Myocyte (in vitro differentiated cells): ENCODE measurements around the gene SLC11A2. TPM values are rescaled to one million over a fixed set of nuclear protein-coding genes. Genes with fewer than 3 reads are reported as not detected.

Experiments
- DNase-seq: peaks from one replicate; pipeline ENCODE4 v3.0.0-alpha.2; 2012; ENCODE audit warnings: low read depth
- polyA plus RNA-seq: library from polyadenylated mRNA; unstranded; fragments of >200 nt; gene quantifications from one replicate; pipeline ENCODE4 v1.2.1, GENCODE V29; 2012; ENCODE audit warnings: missing spikeins
- total RNA-seq: library from RNA; depleted of rRNA; stranded (reverse); fragments of >200 nt; gene quantifications from 2 replicates; pipeline ENCODE4 v1.2.3, GENCODE V29; 2014

Gene SLC11A2
- total RNA-seq = 35.3 and 54.9 TPM in 2 replicates
- 33.7 TPM for polyA plus RNA-seq

GRCh38 chr12:51025836-51026638 is at the start of gene SLC11A2:
Gene SLC11A2 (minus strand): TSS chr12:51026384. CDS start chr12:51010728, 15,656 bp downstream.
- DNase-seq = peak; percentile 95

DNA sequence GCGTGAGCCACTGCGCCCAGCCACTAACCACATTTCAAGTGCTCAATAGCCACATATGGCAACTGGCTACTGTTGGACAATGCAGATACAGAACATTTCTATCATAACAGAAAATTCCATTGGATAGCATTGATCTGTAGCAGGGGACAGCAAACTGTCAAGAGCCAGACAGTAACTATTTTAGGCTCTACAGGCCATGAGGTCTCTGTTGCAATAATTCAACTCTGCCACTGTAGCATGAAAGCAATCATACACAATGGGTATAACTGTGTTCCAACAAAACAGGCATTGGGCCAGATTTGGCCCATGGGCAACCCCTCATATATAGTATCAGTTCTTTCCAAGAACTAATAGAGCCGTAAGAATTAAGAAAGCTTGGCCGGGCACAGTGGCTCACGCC is 49.2 kb upstream of the SLC11A2 start:
- DNase-seq = no peak

- DNase-seq = peak; percentile 86
These were observed 45.5 kb upstream of the SLC11A2 start for GRCh38 chr12:51071663-51072062.

DNA sequence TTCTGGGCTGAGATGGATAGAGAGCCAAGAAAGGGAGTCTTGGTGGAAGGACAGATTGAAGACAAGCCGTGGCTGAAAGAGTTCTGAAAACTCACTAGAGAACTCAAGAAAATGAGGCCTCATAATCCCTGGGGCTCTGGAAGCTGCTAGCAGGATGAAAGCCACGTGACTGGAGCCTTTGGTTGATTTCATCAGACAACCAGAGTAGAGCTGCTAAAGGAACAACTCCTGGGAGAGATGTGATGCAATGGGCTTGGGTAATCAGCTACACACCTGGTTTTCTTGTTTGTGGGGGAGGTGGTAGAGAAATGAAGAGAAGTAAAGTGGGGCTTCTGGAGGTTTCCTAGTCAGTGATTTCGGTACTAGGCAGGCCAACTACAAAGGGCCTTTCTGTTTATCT is 43.8 kb upstream of the SLC11A2 start:
- DNase-seq = no peak

- no peak for DNase-seq
These were observed 41.6 kb upstream of the SLC11A2 start for GRCh38 chr12:51067771-51068170.

DNA sequence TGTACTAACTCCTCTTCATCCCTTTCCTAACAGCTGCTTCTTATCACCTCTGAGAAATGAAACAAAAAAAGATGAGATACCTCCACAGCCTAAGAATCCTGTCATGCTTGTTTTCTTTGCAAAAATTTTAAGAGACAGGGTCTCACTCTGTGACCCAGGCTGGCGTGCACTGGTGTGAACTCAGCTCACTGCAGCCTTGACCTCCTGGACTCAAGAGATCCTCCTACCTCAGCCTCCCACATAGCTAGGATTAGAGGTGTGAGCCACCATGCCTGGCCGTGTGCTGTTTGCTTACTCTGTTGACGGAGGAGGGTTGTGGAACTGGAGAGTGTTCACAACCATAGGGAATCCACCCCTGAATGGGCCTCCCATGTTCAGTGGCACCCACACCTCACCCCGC is 41.0 kb upstream of the SLC11A2 start:
- DNase-seq = no peak

DNA sequence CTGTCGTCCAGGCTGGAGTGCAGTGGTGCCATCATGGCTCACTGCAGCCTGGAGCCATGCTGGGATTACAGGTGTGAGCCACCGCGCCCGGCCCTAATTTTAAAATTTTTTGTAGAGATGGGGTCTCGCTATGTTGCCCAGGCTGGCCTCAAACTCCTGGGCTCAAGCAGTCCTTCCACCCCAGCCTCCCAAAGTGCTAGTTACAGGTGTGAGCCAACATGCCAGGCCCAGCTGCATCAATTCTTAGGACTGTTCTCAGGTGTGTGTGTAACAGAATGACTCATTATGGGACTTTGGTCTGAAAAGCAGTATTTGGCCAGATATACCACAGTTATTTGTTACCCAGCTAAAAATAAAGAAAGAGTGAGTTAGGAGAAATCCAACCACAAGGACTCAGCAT is 39.3 kb upstream of the SLC11A2 start:
- DNase-seq = no peak

GRCh38 chr12:51062631-51063397 is 36.6 kb upstream of the SLC11A2 start:
- DNase-seq = no peak

DNA sequence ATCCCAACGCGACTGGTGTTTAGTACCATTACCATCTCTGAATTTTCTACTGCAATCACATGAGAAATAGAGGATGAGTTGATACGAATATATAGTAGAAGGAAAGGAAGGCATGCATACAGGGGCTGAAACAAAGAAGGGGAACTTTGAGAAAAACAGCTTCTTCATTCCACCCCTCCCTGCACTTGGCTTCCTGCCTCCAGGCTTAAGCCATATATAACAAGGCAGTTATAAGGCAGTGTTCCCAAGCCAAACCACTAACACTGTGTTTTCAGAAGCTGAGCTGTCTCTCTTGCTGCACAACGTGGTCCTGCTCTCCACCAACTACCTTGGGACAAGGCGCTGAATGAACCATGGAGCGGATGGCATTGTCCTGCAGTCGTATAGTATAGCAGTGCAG is 32.9 kb upstream of the SLC11A2 start:
- no peak for DNase-seq

DNA sequence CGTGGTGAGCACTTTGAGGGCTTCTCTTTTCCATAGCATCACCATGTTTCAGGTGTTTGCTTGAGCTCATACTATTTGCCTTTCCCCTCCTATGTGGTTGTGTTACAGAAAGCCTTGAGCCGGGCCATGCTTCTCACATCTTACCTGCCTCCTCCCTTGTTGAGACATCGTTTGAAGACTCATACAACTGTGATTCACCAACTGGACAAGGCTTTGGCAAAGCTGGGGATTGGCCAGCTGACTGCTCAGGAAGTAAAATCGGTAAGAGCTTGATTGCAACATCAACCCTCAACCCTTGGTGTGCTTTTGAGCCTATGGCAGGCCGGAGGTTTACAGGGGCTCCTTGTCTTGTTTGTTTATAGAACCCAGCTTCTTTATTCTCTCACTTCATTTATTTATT is 30.1 kb upstream of the SLC11A2 start:
- no peak for DNase-seq

DNA sequence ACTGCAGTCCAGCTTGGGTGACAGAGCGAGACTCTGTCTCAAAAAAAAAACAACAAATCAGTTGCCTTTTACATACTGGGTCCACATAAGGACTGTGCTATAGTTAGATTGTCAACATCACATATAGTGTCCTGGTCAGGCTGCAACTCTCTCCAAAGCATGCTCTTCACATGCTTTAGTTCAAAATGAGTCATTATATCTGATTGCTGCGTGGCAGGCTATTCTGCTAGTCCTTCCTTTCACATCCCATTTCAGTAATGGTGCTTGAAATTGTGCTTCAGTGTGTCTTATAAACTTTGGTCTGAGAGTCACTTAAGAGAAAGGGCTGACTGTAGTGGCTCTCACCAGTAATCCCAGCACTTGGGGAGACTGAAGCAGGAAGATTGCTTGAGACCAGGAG is 28.9 kb upstream of the SLC11A2 start:
- no peak for DNase-seq

DNA sequence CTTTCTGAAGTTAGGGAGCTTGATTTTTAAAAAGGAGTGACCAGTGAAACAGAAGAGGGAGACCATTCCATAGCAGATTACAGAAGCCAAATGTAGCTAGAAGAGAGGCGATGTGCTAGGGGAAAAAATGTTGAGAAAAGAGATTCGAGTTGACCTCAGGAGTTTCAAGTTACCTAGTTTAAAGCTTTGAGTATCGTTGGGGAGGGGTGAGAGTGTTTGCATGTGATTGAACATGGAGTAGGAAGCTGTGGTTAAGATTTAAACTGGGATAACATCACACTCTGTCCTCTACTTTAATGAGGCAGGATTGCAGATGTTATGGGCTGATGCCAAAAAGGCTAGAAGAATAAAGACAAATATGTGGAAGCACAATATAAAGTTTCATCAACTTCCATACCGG is 25.6 kb upstream of the SLC11A2 start:
- DNase-seq = no peak

DNA sequence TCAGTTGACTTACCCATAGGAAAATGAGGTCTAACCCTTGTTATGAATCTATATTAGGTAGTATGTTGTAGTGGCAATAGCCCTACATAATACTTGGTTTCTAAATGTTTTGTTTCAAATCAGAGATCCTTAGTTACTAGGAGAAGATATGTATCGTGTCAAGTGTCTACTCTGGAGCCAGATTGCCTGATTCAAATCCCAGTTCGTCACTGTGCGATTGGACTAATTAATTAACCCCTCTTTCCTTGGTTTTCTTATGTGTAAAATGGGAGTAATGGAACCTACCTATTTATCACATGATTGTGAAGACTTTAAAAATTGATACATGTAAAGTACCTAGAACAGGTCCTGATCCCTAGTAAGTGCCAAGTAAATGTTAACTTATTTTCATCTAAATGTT is 23.3 kb upstream of the SLC11A2 start:
- no peak for DNase-seq

DNA sequence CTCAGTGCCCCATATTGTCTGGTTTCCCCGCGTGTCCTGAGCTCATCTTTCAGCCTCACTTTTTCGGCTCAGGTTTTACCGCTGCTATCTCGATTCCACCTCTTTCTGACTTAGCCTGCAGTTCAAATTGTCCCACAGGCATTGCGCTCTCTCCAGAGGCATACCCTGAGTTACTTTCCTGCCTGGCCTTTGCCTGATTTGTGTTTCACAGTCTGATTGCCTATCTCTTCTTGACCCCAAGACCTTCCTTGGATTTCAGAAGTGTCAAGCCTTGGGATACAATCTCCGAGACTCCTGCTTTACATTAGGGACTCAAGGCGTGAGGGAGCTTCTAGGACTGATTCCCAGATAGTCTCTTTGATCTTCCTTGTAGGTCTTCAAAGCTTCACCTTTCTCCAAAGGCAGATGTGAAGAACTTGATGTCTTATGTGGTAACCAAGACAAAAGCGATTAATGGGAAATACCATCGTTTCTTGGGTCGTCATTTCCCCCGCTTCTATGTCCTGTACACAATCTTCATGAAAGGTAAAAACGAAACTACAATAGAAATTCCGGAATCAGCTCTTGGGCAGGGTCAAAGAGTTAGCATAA is 22.6 kb upstream of the SLC11A2 start:
- DNase-seq = peak; percentile 11

GRCh38 chr12:51047655-51048540 is 21.7 kb upstream of the SLC11A2 start, which contains the start of gene LETMD1:
Gene LETMD1 (plus strand): TSS chr12:51048327. CDS start chr12:51048357, 30 bp downstream.
- peak; percentile 99 for DNase-seq

GRCh38 chr12:51036279-51036678 is 10.1 kb upstream of the SLC11A2 start:
- DNase-seq = no peak

DNA sequence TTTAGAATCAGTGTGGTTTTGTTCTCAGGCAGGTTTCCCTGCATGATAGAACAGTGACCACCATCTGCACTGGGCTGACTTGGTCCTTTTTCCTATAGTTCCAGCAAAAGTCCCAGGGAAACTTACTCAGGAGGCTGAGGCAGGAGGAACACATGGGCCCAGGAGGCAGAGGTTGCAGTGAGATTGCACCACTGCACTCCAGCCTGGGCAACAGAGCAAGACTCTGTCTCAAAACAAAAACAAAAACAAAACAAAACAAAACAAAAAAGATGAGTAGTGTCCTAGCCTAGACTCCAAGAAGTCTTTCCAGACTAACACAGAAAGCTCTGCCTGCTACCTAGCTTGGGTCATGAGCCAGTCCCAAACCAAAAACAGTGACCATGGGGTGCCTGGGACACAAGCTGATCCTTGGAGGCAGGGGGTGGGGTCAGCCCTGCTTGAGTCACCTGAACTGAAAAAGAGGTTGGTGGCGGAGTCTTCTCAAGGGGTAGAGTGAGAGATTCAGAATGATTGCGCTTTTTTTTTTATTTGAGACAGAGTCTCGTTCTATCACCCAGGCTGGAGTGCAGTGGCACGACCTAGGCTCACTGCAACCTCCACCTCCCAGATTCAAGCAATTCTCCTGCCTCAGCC is 7.4 kb upstream of the SLC11A2 start:
- DNase-seq = no peak

DNA sequence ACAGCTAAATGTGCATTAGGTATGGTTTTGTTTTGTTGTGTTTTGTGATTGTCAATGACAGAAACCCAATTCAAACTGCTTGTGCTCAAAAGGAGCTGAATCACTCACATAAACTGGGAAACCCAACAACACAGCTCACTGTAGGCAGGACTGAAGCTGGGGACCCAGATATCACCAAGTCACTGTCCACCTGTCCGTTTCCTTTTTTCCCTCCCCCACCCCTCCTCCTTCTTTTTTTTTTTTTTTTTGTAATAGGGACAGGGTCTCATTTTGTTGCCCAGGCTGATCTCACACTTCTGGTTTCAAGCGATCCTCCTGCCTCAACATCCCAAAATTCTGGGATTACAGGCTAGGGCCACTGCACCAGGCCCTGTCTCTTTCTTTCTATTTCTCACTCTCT is 6.9 kb upstream of the SLC11A2 start:
- DNase-seq = no peak

GRCh38 chr12:51028813-51029150 is 2.6 kb upstream of the SLC11A2 start:
- no peak for DNase-seq

DNA sequence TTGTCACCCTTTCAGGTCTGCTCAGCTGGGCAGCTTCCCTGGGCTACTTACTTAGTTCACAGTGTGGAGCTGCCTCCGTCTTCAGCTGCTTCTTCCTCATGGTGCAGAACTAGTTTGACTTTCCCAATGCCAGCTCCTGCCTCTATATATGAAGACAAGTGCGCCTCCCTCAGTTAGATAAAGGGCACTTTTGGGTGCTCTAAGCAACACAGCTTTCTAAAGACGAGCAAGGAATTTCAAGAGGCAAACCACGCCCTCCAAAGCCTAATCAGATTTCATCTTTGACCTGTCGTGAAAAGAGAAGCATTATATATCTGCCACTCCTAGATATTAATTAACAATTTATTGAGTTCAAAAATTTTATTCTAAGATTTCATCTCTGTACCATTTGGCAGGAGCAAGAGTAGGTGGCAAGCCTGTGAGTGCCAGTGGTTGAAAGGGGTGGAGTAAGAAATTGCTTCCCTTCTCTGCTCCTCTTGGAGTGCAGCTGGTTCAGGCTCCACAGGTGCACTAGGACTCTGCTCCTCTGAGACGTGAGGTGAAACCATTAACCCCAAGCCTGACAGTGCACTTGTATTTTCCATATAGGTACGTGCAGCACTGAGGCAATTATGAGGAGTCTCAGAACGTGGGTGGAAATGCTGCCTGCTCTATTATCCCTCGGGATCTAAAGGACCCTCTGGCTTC is 2.1 kb upstream of the SLC11A2 start:
- DNase-seq = peak; percentile 64
